ENCODE results near the gene RCAN3. TPM values are rescaled to one million over a fixed set of nuclear protein-coding genes. Genes with fewer than 3 reads are reported as not detected.

The RCAN3 gene
- total and polyA plus RNA-seq, 2 of the 13 experiments (the other 11 are each of a cell fraction or from before 2014, with no cell fraction given), result 12.2 to 13.3 TPM

DNA sequence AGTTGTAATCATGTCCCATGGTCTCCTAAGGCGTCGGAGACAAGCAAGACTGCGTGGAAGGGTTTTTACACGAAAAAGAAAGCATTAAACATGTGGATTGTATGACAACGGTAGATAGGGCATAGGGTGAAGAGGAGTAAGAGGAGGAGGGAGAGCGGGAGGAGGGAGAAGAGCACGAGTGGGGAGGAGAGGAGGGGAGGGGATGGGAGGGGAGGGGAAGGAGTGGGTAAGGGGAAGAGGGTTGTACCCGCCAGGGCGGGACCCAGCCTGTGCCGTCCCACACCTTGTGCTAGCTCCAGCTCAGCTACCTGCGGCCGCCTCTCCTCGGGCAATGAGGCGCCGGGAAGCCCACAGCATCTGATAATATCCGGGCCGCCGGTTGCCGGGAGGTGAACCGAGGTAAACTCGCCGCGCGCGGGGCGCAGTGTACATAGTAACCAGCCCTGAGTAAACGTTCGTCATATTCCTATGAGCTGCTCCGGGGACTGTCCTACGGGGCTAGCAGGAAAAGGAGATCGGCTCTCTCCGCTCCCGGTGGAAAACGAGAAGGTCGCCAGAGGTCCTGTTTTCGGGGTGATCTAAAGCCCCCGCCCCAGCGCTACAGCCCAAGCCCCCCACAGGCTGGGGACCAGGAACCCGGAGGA is 449 bp upstream of the RCAN3 start (continued):
- TF ChIP-seq CENPT (CRISPR knock-in tag; IDR thresholded peaks at IDR 0.05; ENCODE audit: low read depth) (no peak), RFXANK (CRISPR knock-in tag; IDR thresholded peaks at IDR 0.05) (0 out of 2 replicates have a peak, but pooled peaks have one; percentile 62), NFATC3 (CRISPR knock-in tag; IDR thresholded peaks at IDR 0.05) (no peak), ZNF772 (CRISPR knock-in tag; IDR thresholded peaks at IDR 0.05) (no peak), ZNF296 (CRISPR knock-in tag; conservative IDR thresholded peaks at IDR 0.05) (no peak), PITX1 (CRISPR knock-in tag; IDR thresholded peaks at IDR 0.05) (no peak), CEBPG (CRISPR knock-in tag; IDR thresholded peaks at IDR 0.05) (no peak), FOSL2 (CRISPR knock-in tag; IDR thresholded peaks at IDR 0.05) (peak; percentile 27; the same call in 1 of the 2 replicates), KAT8 (CRISPR knock-in tag; IDR thresholded peaks at IDR 0.05) (no peak), ZNF614 (CRISPR knock-in tag; IDR thresholded peaks at IDR 0.05; ENCODE audit: borderline replicate concordance) (0 out of 2 replicates have a peak, but pooled peaks have one; percentile 35), ZNF20 (CRISPR knock-in tag; IDR thresholded peaks at IDR 0.05) (no peak), TOE1 (CRISPR knock-in tag; IDR thresholded peaks at IDR 0.05) (no peak), ZNF326 (CRISPR knock-in tag; IDR thresholded peaks at IDR 0.05; ENCODE audit: borderline replicate concordance) (no peak), NCOA1 (CRISPR knock-in tag; IDR thresholded peaks at IDR 0.05) (no peak), CENPX (CRISPR knock-in tag; IDR thresholded peaks at IDR 0.05) (no peak), PLRG1 (conservative IDR thresholded peaks at IDR 0.05) (no peak), NFKB2 (CRISPR knock-in tag; IDR thresholded peaks at IDR 0.05; ENCODE audit: borderline replicate concordance) (no peak; the same call in 1 of the 2 replicates), ZNF383 (CRISPR knock-in tag; IDR thresholded peaks at IDR 0.05; ENCODE audit: borderline replicate concordance) (no peak)
- TF ChIP-seq, protein P1, sequence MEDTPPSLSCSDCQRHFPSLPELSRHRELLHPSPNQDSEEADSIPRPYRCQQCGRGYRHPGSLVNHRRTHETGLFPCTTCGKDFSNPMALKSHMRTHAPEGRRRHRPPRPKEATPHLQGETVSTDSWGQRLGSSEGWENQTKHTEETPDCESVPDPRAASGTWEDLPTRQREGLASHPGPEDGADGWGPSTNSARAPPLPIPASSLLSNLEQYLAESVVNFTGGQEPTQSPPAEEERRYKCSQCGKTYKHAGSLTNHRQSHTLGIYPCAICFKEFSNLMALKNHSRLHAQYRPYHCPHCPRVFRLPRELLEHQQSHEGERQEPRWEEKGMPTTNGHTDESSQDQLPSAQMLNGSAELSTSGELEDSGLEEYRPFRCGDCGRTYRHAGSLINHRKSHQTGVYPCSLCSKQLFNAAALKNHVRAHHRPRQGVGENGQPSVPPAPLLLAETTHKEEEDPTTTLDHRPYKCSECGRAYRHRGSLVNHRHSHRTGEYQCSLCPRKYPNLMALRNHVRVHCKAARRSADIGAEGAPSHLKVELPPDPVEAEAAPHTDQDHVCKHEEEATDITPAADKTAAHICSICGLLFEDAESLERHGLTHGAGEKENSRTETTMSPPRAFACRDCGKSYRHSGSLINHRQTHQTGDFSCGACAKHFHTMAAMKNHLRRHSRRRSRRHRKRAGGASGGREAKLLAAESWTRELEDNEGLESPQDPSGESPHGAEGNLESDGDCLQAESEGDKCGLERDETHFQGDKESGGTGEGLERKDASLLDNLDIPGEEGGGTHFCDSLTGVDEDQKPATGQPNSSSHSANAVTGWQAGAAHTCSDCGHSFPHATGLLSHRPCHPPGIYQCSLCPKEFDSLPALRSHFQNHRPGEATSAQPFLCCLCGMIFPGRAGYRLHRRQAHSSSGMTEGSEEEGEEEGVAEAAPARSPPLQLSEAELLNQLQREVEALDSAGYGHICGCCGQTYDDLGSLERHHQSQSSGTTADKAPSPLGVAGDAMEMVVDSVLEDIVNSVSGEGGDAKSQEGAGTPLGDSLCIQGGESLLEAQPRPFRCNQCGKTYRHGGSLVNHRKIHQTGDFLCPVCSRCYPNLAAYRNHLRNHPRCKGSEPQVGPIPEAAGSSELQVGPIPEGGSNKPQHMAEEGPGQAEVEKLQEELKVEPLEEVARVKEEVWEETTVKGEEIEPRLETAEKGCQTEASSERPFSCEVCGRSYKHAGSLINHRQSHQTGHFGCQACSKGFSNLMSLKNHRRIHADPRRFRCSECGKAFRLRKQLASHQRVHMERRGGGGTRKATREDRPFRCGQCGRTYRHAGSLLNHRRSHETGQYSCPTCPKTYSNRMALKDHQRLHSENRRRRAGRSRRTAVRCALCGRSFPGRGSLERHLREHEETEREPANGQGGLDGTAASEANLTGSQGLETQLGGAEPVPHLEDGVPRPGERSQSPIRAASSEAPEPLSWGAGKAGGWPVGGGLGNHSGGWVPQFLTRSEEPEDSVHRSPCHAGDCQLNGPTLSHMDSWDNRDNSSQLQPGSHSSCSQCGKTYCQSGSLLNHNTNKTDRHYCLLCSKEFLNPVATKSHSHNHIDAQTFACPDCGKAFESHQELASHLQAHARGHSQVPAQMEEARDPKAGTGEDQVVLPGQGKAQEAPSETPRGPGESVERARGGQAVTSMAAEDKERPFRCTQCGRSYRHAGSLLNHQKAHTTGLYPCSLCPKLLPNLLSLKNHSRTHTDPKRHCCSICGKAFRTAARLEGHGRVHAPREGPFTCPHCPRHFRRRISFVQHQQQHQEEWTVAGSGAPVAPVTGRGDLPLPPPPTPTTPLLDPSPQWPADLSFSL (CRISPR knock-in tag; IDR thresholded peaks at IDR 0.05), result no peak
- TF ChIP-seq, protein P2, sequence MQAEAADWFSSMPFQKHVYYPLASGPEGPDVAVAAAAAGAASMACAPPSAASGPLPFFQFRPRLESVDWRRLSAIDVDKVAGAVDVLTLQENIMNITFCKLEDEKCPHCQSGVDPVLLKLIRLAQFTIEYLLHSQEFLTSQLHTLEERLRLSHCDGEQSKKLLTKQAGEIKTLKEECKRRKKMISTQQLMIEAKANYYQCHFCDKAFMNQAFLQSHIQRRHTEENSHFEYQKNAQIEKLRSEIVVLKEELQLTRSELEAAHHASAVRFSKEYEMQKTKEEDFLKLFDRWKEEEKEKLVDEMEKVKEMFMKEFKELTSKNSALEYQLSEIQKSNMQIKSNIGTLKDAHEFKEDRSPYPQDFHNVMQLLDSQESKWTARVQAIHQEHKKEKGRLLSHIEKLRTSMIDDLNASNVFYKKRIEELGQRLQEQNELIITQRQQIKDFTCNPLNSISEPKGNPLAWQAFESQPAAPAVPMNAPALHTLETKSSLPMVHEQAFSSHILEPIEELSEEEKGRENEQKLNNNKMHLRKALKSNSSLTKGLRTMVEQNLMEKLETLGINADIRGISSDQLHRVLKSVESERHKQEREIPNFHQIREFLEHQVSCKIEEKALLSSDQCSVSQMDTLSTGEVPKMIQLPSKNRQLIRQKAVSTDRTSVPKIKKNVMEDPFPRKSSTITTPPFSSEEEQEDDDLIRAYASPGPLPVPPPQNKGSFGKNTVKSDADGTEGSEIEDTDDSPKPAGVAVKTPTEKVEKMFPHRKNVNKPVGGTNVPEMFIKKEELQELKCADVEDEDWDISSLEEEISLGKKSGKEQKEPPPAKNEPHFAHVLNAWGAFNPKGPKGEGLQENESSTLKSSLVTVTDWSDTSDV (CRISPR knock-in tag; IDR thresholded peaks at IDR 0.05), result no peak
- TF ChIP-seq, protein P3, sequence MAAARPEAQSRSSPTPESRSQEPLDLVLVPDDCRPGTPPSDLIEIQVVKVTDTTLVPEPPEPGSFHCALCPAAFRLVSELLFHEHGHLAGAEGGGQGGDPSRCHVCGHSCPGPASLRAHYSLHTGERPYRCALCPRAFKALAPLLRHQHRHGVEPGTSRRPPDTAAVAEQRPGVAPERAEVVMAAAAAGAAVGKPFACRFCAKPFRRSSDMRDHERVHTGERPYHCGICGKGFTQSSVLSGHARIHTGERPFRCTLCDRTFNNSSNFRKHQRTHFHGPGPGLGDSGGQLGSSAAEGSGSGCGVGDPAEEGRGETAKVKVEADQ (CRISPR knock-in tag; IDR thresholded peaks at IDR 0.05; ENCODE audit: borderline replicate concordance), result no peak

Data from HepG2 (cell line).